Glutamatergic neuron (in vitro differentiated cells): Measurements from ENCODE around the gene NAT14. TPM values are rescaled to one million over a fixed set of nuclear protein-coding genes. Genes with fewer than 3 reads are reported as not detected.
A peak's percentile ranks its signal among the peaks of the same experiment; 100 is the strongest.

ENCODE experiments used
- DNase-seq: peaks from one replicate; pipeline ENCODE4 v3.0.0; 2022
- H3K27ac Mint-ChIP-seq: one replicate; pipeline ENCODE4 v1.8.0; 2020; ENCODE audit warnings: mild to moderate bottlenecking, mixed read lengths, inconsistent platforms; ENCODE audit not compliant: unreplicated experiment
- H3K27me3 Mint-ChIP-seq: one replicate; pipeline ENCODE4 v1.8.0; 2020; ENCODE audit warnings: mild to moderate bottlenecking, moderate library complexity, mixed read lengths, inconsistent platforms; ENCODE audit not compliant: unreplicated experiment
- H3K36me3 Mint-ChIP-seq: one replicate; pipeline ENCODE4 v1.8.0; 2020; ENCODE audit warnings: mild to moderate bottlenecking, mixed read lengths, inconsistent platforms; ENCODE audit not compliant: unreplicated experiment
- H3K4me1 Mint-ChIP-seq: one replicate; pipeline ENCODE4 v1.8.0; 2020; ENCODE audit warnings: mild to moderate bottlenecking, low read depth, mixed read lengths, inconsistent platforms; ENCODE audit not compliant: unreplicated experiment
- H3K4me3 Mint-ChIP-seq: one replicate; pipeline ENCODE4 v1.8.0; 2020; ENCODE audit warnings: mild to moderate bottlenecking, mixed read lengths, inconsistent platforms; ENCODE audit not compliant: unreplicated experiment
- H3K9me3 Mint-ChIP-seq: one replicate; pipeline ENCODE4 v1.8.0; 2020; ENCODE audit warnings: mild to moderate bottlenecking, moderate library complexity, mixed read lengths, inconsistent platforms; ENCODE audit not compliant: unreplicated experiment
- total RNA-seq: library from RNA; stranded (reverse); fragmentation: NEBNext Ultra II Directional; extraction: Animal tissue kit (Norgen Biotek cat#: 25700); gene quantifications from one replicate; pipeline ENCODE4 v1.2.1, GENCODE V29; 2021; ENCODE audit not compliant: unreplicated experiment
- TF ChIP-seq, protein P1 (sequence below): fragments of 200-600 bp; sonication (generic); IDR thresholded peaks from one replicate; pipeline ENCODE4 v1.5.0; 2021; ENCODE audit not compliant: partially characterized antibody, unreplicated experiment

NAT14 gene
- total RNA-seq, 1 donor from 2014 or later, result 125 TPM

GRCh38 chr19:55460670-55461258, 24.2 kb upstream of the NAT14 start:
- peaks cover 15% of the 10 kb centered on the region for H3K4me1 Mint-ChIP-seq
- peaks cover 6% of the 10 kb centered on the region for H3K27me3 Mint-ChIP-seq
- H3K36me3 Mint-ChIP-seq, result no peaks in the 10 kb centered on the region
- DNase-seq, result peak; percentile 77
- peak overlapping the region; percentile 81 for H3K4me3 Mint-ChIP-seq
- H3K9me3 Mint-ChIP-seq, result peaks cover 8% of the 10 kb centered on the region
- H3K27ac Mint-ChIP-seq, result peak overlapping the region; percentile 52
- TF ChIP-seq, protein P1, sequence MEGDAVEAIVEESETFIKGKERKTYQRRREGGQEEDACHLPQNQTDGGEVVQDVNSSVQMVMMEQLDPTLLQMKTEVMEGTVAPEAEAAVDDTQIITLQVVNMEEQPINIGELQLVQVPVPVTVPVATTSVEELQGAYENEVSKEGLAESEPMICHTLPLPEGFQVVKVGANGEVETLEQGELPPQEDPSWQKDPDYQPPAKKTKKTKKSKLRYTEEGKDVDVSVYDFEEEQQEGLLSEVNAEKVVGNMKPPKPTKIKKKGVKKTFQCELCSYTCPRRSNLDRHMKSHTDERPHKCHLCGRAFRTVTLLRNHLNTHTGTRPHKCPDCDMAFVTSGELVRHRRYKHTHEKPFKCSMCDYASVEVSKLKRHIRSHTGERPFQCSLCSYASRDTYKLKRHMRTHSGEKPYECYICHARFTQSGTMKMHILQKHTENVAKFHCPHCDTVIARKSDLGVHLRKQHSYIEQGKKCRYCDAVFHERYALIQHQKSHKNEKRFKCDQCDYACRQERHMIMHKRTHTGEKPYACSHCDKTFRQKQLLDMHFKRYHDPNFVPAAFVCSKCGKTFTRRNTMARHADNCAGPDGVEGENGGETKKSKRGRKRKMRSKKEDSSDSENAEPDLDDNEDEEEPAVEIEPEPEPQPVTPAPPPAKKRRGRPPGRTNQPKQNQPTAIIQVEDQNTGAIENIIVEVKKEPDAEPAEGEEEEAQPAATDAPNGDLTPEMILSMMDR, result no peak

GRCh38 chr19:55461259-55461973, 23.6 kb upstream of the NAT14 start, which contains the start of gene ISOC2:
ISOC2 (minus strand) TSS chr19:55461642; CDS start chr19:55456486, 5,156 bp downstream.
- H3K36me3 Mint-ChIP-seq, result no peaks in the 10 kb centered on the region
- TF ChIP-seq, protein P1, result peak; percentile 12
- peak within 1 kb of the TSS; percentile 52 for H3K27ac Mint-ChIP-seq
- H3K27me3 Mint-ChIP-seq, result peaks cover 7% of the 10 kb centered on the region
- peak within 1 kb of the TSS; percentile 81 for H3K4me3 Mint-ChIP-seq
- peaks cover 11% of the 10 kb centered on the region for H3K9me3 Mint-ChIP-seq
- peaks cover 15% of the 10 kb centered on the region for H3K4me1 Mint-ChIP-seq
- peak; percentile 100 for DNase-seq

DNA sequence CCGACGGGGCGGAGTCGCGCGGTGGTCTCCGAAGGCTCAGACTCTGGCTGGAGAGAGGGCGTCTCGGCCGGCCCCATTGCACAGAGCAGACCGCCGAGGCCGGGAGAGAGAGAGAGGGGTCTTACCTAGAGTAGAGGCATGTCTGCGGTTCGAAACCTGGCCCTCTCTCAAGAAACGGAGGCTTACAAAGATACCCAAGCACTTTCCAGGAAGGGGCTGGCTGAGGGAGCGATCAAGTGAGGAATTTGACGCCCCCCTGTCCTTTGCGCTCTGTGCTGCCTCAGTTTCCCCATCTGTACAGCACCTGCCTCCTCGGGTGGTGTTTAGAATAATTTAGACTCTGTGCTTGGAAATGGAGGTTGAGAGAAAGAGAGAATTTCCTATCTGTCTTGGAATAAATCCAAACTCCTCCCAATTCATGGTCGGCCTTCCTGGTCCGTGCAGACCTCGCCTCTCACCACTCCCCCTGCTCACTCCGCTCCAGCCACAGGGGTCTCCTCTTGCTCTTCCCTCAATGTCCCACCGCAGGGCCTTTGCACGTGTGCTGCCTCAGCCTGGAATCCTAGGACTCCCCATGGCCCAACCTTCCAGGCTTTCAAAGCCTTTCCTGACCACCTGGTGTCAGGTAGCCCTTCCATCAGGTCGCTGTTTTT, 22.9 kb upstream of the NAT14 start:
- DNase-seq, result no peak
- TF ChIP-seq, protein P1, result no peak
- peaks cover 7% of the 10 kb centered on the region for H3K27me3 Mint-ChIP-seq
- H3K27ac Mint-ChIP-seq, result no peak overlapping the region
- peaks cover 15% of the 10 kb centered on the region for H3K4me1 Mint-ChIP-seq
- peak overlapping the region; percentile 81 for H3K4me3 Mint-ChIP-seq
- no peaks in the 10 kb centered on the region for H3K36me3 Mint-ChIP-seq
- peaks cover 8% of the 10 kb centered on the region for H3K9me3 Mint-ChIP-seq

GRCh38 chr19:55462722-55463121, 22.3 kb upstream of the NAT14 start:
- Mint-ChIP-seq H3K27me3 (peaks cover 7% of the 10 kb centered on the region), H3K36me3 (no peaks in the 10 kb centered on the region), H3K4me1 (peaks cover 14% of the 10 kb centered on the region), H3K4me3 (peak overlapping the region; percentile 78), H3K27ac (no peak overlapping the region), H3K9me3 (peaks cover 5% of the 10 kb centered on the region)
- DNase-seq, result no peak
- TF ChIP-seq, protein P1, result no peak

DNA sequence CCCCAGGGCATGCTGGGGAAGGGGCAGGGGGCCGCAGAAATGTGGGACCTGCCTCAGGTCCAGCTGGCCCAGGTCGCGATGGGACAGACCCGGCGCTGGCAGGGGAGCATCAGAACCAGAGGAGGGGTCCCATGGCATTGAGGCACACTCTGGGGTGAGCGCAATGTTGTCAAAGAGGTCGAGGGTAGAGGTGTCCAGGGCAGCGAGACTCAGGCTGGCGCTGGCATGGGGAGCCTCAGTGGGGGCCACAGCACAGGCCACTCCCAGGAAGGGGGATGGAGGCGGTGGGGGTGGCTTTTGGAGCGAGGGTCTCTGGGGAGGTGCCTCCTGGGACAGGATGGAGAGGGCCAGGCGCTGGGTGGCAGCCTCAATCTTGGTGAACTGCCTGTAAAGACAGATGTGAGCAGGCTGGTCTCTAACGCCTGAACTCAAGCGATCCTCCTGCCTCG, 21.4 kb upstream of the NAT14 start:
- DNase-seq, result no peak
- H3K4me1 Mint-ChIP-seq, result peaks cover 9% of the 10 kb centered on the region
- peaks cover 3% of the 10 kb centered on the region for H3K9me3 Mint-ChIP-seq
- H3K27me3 Mint-ChIP-seq, result peaks cover 11% of the 10 kb centered on the region
- TF ChIP-seq, protein P1, result no peak
- no peaks in the 10 kb centered on the region for H3K36me3 Mint-ChIP-seq
- no peak overlapping the region for H3K4me3 Mint-ChIP-seq
- H3K27ac Mint-ChIP-seq, result no peak overlapping the region
